GM21367 (cell line): ENCODE data around the gene NDUFA7.
"Not testable (repeated sequence)": the region's sequence is repeated elsewhere in the genome, so short reads cannot be mapped to it uniquely, and the experiment has no call there.

Source experiments
- ATAC-seq: cut with Tn5 transposase; IDR thresholded peaks from one replicate; pipeline ENCODE4 v1.9.1; 2021; ENCODE audit not compliant: unreplicated experiment

The NDUFA7 gene

DNA sequence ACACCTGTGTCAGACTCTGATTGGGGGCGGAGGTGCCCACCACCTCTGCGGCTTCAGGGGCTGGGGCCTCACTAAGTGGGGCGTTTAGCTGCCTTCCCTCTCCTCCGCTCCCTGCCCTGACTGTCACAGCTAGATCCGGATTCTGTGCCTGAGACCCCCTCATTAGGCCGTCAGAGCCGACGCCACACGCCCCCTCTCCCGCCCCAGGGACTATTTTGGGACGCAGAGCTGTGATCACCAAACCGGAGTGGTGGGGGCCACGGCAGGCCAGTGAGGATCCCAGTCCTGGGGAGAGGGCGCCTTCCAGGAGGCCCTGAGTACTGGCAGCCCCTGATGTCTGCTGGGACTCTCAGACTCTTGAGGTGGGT lies 21.1 kb upstream of the NDUFA7 start:
- ATAC-seq, result no peak

DNA sequence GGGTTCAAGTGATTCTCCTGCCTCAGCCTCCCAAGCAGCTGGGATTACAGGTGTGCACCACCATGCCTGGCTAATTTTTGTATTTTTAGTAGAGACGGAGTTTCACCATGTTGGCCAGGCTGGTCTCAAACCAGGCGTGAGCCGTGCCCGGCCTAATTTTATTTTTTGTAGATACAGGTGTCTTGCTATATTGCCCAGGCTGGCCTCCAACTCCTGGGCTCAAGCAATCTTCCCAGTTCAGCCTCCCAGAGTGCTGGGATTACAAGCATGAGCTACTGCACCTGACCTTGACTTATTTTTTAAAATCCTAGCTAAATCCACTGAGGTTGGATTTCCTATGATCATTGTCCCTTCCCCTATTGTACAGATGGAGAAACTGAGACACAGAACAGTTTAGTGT lies 20.3 kb upstream of the NDUFA7 start:
- ATAC-seq, result not testable (repeated sequence)

DNA sequence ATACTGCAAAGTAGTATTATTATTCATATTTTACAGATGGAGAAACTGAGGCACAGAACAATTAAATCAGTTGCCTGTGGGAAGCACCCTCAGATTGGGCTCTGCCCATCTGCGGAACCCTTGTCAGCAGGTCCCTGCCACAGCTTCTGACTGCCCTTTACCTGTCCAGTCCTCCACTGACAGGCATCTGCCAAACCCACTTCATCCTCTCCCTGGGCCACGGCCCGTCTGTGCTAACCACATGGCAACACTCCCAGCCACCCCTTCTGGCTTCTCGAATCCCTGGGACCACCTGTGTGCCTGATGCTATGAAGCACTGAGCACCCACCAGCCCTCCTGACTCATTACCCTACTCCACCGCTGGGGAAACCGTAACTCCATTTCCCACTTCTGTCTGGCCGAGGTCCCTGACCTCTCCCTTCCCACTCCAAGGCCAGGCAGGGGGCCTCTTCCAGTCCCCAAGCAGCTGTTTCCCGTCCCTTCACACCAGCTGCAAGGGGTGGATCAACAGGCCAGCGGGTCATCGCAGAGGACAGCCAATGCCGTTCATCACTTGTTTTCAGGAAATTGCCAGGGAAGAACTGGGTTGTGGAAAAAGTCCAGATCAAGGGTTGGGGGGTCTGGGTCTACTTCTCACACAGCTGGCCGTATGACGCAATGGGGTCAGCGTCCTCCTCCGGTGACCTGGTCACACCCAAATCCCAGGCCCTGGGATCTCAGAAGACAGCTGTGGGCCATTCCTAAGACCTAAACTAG lies 19.3 kb upstream of the NDUFA7 start:
- ATAC-seq, result no peak

DNA sequence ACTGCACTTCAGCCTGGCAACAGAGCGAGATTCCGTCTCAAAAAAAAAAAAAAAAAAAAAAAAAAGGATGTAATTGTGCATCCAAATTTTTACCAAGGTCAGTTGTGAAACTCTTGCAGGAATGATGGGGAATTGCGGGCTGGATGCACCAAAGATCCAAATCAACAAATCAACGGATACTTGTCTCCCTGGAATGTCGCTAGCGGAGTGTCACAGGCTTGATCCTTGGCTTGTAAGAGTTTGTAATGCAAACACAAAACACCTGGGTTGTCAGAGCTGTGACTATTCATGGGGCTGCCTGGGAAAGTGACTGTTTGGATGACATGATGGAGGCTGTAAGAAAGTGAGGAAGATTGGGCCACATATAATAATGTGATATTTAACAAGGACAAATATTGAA lies 17.7 kb upstream of the NDUFA7 start:
- no peak for ATAC-seq

DNA sequence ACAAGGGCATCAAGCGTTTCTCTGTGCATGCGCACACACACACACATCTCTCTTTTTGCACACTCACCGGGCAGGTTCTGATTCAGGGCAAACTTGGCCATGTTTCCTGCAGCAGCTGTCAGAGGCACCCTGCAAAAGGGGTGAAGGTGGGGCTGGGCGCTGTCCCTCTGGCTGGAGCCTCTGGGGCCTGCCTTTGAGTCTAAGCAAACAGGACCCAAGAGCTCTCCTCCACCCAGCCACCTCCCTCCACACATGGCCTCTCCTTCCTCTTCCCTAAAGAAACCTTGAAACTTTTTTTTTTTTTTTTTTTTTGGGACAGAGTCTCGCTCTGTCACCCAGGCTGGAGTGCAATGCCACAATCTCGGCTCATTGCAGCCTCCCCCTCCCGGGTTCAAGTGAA lies 16.6 kb upstream of the NDUFA7 start:
- no peak for ATAC-seq

DNA sequence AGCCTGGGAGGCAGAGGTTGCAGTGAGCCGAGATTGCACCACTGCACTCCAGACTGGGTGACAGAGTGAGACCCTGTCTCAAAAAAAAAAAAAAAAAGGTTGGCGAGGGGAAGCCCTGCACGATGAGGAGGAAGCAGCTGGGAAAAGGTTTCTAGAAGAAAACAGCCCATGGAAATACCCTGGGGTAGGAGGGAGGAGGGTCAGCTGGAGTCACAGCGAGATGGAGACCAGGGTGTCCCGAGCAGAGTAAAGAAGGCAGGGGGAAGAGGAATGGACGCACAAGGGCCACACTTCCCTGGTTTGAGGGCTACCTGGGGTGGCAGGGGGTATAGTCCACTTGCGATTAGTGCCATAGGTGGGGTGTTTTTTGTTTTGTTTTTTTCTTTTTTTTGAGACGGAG lies 15.5 kb upstream of the NDUFA7 start:
- ATAC-seq, result no peak

DNA sequence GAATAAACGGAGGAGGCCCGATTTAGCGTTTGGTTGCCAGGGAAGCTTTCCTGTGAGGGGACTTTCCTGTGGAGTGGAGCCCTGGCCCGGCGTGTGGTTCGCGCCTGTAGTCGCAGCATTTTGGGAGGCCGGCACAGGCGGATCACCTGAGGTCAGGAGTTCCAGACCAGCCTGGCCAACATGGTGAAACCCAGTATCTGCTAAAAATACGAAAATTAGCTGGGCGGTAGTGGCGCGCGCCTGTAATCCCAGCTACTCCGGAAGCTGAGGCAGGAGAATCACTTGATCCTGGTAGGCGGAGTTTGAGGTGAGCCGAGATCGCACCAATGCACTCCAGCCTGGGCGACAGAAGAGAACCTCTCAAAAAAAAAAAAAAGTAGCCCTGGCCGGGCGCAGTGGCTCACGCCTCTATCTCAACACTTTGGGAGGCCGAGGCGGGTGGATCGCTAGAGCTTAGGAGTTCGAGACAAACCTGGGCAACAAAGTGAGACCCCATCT lies 14.9 kb upstream of the NDUFA7 start:
- ATAC-seq, result no peak

DNA sequence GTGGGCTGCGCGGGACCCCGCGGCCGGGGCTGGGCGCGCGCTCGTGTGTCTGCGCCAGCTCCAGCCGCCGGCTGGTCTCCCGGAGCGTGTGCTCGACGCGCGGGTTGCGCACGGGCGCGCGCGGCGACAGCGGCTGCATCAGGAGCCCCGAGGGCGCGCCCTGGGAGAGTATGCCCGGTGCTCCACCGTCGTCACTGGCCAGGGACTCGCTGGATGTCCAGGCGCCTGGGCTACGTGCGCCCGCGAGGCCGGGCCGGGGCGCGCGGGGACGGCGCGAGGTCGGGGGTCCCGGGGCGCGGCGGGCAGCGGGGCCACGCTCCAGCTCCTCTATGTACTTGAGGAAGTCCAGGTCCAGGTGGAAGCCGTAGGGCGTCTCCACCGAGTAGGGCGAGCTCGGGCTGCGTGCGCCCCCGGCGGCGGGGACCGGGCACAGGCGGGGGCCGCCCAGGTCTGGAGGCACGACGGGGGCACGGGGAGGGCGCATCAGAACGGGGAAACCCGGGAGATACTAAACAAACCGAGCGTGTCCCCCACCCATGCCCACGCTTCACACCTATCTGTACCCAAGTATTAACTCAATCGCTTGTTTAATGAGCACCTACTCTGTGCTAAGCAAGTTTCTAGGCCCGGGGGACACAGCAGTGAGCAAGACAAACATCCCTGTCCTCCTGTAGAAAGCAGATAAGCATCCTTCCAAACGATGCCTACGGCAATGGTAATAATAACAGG lies 14.3 kb upstream of the NDUFA7 start:
- ATAC-seq, result no peak

DNA sequence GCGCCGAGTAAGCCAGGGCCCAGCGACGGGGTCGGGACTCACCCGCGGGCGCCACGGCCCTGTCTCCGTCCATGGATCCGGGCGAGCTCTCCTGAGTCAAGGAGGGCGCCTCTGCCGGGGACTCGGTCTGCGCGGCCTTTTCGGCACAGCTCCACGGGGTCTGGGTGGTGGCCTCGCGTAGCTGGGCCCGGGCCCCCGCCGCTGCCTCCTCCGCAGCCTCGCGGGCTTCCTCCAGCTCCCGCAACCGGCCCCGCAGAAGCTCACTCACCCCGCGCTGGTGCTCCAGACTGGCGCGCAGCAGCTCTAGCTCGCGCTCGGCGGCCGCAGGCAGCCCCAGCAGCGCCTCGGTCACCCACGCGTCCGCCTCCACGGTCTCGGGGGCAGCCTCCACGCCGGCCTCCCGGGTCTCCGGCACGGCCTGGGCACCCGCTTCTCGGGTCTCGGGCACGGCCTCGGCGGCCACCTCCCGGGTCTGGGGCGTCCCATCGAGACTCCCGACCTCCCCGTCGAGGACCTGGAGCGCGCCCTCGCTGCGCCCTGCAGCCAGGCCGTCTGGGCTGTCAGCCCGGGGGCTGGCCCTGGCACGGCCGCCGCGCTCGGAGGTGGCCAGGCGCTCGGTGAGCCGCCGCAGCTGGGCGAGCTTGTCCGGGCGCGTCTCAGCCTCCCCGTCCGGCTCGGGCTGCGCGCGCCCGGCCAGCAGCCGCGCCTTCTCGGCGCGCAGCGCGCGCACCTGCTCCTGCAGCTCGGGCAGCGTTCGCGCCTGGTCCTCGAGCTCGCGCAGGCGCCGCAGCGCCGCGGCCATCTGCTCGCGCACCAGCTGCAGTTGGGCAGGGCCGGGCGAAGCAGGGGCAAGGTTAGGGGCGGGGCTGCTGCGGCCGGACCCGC lies 13.5 kb upstream of the NDUFA7 start:
- no peak for ATAC-seq

DNA sequence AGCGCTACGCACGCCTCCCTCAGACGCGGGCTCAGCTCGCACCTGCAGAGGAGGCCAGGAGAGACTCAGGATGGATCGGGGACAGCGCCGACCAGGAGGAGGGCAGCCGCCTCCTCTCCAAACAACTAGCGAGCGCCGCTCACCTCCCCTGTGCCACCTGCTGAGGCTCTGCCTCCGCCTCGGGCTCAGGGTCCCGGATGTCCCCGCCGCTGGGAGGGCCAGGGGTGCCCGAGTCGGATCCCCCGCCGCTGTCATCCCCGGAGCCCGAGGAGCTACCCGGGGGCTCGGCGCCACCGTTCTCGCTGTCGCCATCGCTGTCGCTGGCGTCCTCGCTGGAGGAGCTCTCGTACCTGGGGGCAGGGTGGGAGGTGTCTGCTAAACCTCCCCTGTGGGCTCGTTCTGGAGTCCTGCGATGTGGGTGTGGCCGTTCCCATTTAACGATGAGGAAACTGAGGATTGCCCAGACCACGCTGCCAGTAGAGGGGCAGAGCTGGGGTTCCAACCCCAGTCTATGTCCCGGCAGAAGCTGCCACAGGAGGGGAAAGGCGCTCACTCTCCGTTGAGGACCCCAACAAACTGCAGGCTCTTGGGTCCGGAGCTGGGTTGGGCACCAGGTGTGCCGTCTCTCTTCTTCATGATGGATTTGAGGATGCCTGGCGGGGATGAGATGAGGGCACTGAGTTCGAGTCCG lies 12.7 kb upstream of the NDUFA7 start:
- no peak for ATAC-seq

DNA sequence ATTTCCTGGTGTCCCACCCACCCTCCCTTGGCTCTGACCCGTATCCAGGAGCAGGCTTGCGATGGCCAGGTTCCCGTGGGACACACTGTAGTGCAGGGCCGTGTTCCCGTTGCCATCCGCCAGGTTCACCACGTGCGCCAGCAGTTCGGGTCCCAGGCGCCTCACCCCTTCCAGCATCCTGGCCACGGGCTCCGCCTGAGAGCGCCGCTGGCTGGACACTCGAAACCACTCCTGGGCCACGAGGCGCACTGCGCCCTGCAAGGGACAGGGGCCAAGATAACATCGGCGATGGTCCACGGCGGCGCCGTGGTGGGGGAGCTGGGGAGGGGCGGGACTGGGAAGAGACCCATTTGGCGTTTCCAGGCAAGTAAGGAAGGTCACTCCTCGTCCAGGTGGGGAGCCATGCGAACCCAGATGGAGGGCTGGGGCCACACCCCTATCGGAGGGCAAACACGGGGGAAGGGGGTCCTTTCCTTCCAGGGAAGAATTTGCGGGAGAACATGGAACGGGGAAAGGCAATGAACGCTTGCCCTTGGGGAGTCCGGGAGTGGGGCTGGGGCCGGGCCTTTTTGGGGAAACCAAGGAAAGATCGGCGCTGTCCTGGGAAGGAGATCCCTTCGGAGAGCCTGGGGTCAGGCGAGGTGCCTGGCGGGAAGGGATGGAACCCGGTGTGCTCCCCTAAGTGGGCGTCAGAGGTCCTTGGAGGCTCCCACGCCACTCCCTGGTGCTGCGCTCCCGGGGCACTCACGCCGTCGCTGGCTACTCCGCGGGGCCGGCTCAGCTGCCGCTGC lies 12.0 kb upstream of the NDUFA7 start:
- no peak for ATAC-seq

DNA sequence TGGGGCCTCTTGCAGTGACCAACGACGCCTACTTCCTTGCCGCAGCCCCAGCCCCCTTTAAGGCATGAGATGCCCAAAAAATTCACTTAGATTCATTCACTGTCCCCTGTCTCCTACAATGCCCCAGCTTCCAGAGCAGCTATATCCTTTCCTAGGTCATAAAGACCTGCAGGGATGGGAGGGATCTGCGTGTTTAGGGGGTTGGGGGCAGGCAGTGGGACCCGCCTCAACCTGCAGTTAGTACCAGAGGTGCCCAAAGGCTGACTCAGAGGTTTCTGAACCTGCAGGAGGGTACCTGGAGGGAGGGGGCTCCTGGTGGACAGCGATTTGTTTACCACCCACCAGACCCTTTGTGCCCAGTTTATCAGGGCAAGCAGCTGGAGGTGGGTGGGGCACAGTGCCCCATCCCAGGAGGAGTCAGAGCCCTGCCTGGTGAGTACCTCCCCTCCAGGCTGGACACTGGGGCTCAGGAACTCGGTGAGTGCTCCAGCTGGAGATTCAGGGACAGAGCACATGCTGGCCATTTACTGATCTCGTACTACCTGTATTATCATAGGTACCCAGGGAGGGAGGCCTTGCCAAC lies 10.2 kb upstream of the NDUFA7 start:
- no peak for ATAC-seq

DNA sequence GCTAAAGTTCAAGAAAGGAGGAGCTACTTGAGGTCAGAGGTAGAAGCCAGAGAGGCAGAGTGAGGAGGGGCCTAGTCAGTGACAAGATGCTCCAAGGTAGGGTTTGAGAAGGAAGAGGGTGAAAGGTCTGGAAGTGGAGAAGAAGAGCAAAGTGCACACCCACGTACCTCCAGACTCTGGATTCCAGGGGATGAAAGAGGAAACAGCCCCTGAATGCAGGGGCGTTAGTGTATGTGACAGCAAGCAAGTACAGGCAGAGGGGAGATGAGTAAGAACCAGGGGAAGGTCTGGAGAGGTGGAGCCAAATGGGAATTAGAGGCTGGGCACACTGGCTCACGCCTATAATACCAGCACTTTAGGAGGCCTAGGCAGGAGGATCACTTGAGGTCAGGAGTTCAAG lies 8.8 kb upstream of the NDUFA7 start:
- ATAC-seq, result no peak

DNA sequence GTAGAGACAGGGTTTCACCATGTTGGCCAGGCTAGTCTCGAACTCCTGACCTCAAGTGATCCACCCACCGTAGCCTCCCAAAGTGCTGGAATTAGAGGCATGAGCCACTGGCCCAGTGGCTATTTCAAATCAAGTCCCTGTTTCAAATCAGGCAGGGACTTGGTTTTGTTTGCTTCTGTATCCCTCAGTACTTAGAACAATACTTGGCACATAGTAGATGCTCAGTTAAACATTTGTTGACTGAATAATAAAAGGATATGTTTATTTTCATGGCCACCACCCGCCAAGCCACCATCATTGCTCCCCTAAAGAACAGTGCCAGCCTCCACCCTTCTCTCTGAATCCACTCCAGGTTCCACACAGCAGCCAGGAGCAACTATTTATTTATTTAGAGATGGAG lies 4.3 kb upstream of the NDUFA7 start:
- no peak for ATAC-seq

DNA sequence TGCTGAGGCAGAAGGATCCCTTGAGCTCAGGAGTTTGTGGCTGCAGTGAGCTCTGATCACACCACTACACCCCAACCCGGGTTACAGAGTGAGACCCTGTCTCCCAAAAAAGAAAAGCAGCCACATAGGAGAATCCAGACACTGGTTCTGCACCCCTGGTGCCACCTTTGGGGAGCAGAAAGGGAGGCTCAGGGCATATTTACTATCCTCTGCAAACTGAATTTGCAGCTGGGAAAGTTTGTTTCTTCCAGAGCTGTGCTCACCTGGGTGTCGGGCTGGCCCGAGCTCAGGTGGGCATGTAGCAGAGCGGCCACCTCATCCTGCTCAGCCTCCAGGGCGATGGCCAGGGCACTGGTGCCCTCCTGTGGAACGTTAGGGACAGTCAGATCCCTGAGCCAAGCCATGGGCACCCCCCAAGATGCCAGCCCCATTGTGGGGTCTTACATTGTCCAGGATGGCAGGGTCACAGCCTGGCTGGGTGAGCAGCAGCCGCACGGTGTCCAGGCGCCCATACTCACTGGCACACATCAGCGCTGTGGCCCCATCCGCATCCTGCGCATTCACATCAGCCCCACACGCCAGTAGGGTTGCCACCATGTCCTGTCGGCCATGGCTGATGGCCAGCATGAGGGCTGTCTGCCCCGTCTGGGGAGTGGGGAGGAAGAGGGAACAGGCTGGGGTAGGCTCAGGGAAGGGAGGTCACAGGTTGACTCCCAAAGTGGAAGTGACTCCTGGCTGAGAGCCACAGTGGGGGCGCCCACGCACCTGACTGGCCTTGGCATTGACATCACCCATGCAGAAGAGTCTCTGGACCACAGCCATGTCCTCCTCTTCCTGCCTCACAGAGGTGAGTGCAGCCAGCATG lies 3.2 kb upstream of the NDUFA7 start:
- ATAC-seq, result no peak

DNA sequence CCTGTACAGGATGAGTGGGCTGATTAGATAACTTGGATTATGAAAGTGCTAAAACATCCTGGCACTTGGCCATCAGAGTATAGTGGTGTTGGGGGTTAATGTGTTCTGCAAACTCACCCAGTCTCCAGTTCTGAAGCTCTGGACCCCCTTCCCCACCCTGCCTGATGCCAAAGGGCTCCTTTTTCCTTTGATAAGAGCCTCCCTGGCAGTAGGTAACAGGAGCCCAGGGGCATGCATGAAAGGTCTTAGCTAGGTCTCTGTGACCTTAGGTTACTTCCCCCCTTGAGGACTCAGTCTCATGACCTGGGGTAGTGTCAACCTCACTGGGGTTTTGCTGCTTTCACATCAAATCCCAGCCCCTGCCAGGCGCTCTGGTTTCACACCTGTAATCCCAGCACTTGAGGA lies 2.6 kb upstream of the NDUFA7 start:
- no peak for ATAC-seq

DNA sequence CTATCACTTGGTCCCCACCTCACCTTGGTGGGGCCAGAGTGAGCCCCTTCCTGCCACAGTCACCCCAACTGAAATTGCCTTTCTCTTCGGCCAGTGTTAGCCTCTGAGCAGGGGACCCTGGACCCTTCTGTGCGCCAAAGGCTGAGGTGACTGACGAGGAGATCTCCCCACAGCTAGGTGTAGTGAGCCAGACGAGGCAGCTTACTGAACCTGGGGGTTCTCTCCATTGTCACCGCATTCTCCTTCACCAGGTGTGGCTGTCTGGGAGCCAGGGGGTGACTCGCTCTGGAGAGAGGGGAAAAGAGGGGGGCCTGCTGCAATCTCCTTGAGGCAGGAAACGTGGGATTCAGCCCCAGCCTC lies 1.4 kb upstream of the NDUFA7 start:
- no peak for ATAC-seq

DNA sequence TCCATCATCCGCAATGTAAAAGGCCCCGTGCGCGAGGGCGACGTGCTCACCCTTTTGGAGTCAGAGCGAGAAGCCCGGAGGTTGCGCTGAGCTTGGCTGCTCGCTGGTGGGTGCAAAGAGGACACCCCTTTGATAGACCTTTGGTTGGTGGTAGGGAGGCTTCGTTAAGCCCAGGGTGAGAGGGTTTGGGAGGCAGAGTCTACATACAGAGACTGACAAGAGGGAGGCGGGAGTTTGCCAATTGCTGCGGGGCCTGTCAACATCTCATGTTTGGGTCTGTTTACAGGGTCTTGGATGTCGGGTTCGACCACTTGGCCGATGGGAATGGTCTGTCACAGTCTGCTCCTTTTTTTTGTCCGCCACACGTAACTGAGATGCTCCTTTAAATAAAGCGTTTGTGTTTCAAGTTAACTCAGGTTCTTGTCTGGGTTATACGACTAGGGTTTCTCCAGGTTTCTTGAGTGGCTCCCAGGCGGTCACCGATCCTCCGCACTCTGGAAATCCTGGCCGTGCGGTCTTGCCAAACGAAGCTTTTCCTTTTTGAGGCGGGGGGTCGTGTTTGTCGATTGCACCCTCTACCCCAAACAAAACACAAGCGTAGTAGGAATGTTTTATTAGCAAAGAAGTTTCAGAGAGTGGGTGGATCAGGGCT lies 937 bp upstream of the NDUFA7 start:
- ATAC-seq, result no peak
